H9 (cell line): ENCODE measurements around the gene DTWD1. TPM values are rescaled to one million over a fixed set of nuclear protein-coding genes. Genes with fewer than 3 reads are reported as not detected.
A peak's percentile ranks its signal among the peaks of the same experiment; 100 is the strongest.

ENCODE experiments used
- DNase-seq: peaks from one replicate; pipeline ENCODE4 v3.0.0-alpha.2; 2017
- H2AFZ ChIP-seq: one replicate; pipeline ENCODE4 v1.6.1; 2013; ENCODE audit warnings: mild to moderate bottlenecking, low read length, control low read depth, moderate library complexity
- H2AK5ac ChIP-seq: 2 replicates; pipeline ENCODE4 v1.6.1; 2013; ENCODE audit warnings: low read length, control low read depth, mixed read lengths; ENCODE audit not compliant: insufficient read length
- H2BK120ac ChIP-seq: one replicate; pipeline ENCODE4 v1.6.1; 2013; ENCODE audit warnings: low read depth, mild to moderate bottlenecking, low read length, control low read depth, inconsistent platforms; ENCODE audit not compliant: poor library complexity, severe bottlenecking
- H2BK12ac ChIP-seq: 2 replicates; pipeline ENCODE4 v1.6.1; 2013; ENCODE audit warnings: low read length, control low read depth, mixed read lengths, low read depth; ENCODE audit not compliant: insufficient read length
- H2BK15ac ChIP-seq: 2 replicates; pipeline ENCODE4 v1.6.1; 2013; ENCODE audit warnings: low read depth, low read length, control low read depth
- H2BK20ac ChIP-seq: one replicate; pipeline ENCODE4 v1.6.1; 2013; ENCODE audit warnings: low read depth, mild to moderate bottlenecking, low read length, control low read depth, inconsistent platforms; ENCODE audit not compliant: poor library complexity, severe bottlenecking
- H2BK5ac ChIP-seq: 2 replicates; pipeline ENCODE4 v1.6.1; 2013; ENCODE audit warnings: low read length, control low read depth, mixed read lengths; ENCODE audit not compliant: insufficient read length
- H3K14ac ChIP-seq: 2 replicates; pipeline ENCODE4 v1.6.1; 2013; ENCODE audit warnings: low read length, control low read depth; ENCODE audit not compliant: insufficient read depth
- H3K18ac ChIP-seq: 2 replicates; pipeline ENCODE4 v1.6.1; 2013; ENCODE audit warnings: low read depth, mild to moderate bottlenecking, mixed read lengths, low read length, control low read depth; ENCODE audit not compliant: insufficient read length
- H3K23ac ChIP-seq: 2 replicates; pipeline ENCODE4 v1.6.1; 2013; ENCODE audit warnings: low read length, control low read depth, mixed read lengths, low read depth; ENCODE audit not compliant: insufficient read length
- H3K23me2 ChIP-seq: 2 replicates; pipeline ENCODE4 v1.6.1; 2013; ENCODE audit warnings: low read depth, mild to moderate bottlenecking, mixed read lengths, low read length, control low read depth; ENCODE audit not compliant: insufficient read length, poor library complexity, severe bottlenecking
- H3K27ac ChIP-seq: 2 replicates; pipeline ENCODE4 v1.5.1; 2013; ENCODE audit warnings: low read length, control low read depth, mixed read lengths, low read depth; ENCODE audit not compliant: insufficient read length
- H3K27me3 ChIP-seq: 2 replicates; pipeline ENCODE4 v1.6.1; 2013; ENCODE audit warnings: low read length, control low read depth, inconsistent platforms; ENCODE audit not compliant: insufficient read depth
- H3K4ac ChIP-seq: 2 replicates; pipeline ENCODE4 v1.6.1; 2013; ENCODE audit warnings: low read depth, mild to moderate bottlenecking, control low read depth, inconsistent platforms, low read length, moderate library complexity
- H3K4me1 ChIP-seq: 2 replicates; pipeline ENCODE4 v1.6.1; 2013; ENCODE audit warnings: low read length, control low read depth, inconsistent platforms; ENCODE audit not compliant: insufficient read depth
- H3K4me2 ChIP-seq: 2 replicates; pipeline ENCODE4 v1.6.1; 2013; ENCODE audit warnings: low read length, control low read depth, mixed read lengths; ENCODE audit not compliant: insufficient read length, insufficient read depth
- H3K56ac ChIP-seq: 2 replicates; pipeline ENCODE4 v1.6.1; 2013; ENCODE audit warnings: low read depth, mild to moderate bottlenecking, mixed read lengths, low read length, control low read depth; ENCODE audit not compliant: insufficient read length
- H3K79me1 ChIP-seq: 2 replicates; pipeline ENCODE4 v1.6.1; 2013; ENCODE audit warnings: low read depth, mild to moderate bottlenecking, moderate library complexity, low read length, control low read depth, inconsistent platforms; ENCODE audit not compliant: insufficient read depth, poor library complexity, severe bottlenecking
- H3K79me2 ChIP-seq: 2 replicates; pipeline ENCODE4 v1.6.1; 2013; ENCODE audit warnings: low read length, control low read depth, inconsistent platforms; ENCODE audit not compliant: insufficient read depth
- H3K9ac ChIP-seq: 2 replicates; pipeline ENCODE4 v1.6.1; 2013; ENCODE audit warnings: low read length, control low read depth, mixed read lengths; ENCODE audit not compliant: insufficient read length; ENCODE audit errors: extremely low read depth
- H3K9me3 ChIP-seq: one replicate; pipeline ENCODE4 v1.6.1; 2013; ENCODE audit warnings: low read depth, low read length, inconsistent platforms; ENCODE audit not compliant: control insufficient read depth
- H3T11ph ChIP-seq: one replicate; pipeline ENCODE4 v1.6.1; 2013; ENCODE audit warnings: mild to moderate bottlenecking, low read length, control low read depth, inconsistent platforms
- H4K20me1 ChIP-seq: one replicate; pipeline ENCODE4 v1.6.1; 2013; ENCODE audit not compliant: control insufficient read depth, insufficient read length, insufficient read depth
- H4K5ac ChIP-seq: 2 replicates; pipeline ENCODE4 v1.6.1; 2013; ENCODE audit warnings: low read depth, mild to moderate bottlenecking, mixed read lengths, low read length, control low read depth; ENCODE audit not compliant: insufficient read length
- H4K8ac ChIP-seq: replicated peaks from 2 replicates; pipeline ENCODE4 v1.6.1; 2013; ENCODE audit warnings: low read length, control low read depth, mixed read lengths, low read depth; ENCODE audit not compliant: insufficient read length
- H4K91ac ChIP-seq: 2 replicates; pipeline ENCODE4 v1.6.1; 2013; ENCODE audit warnings: low read depth, mild to moderate bottlenecking, moderate library complexity, mixed read lengths, low read length, control low read depth; ENCODE audit not compliant: insufficient read length
- H3K27ac Mint-ChIP-seq, 3 experiments: 2 replicates in 2 of 3; 3 replicates in 1 of 3; pipeline ENCODE4 v1.8.0; 2020 to 2021; ENCODE audit warnings: mixed read lengths in 3 of 3, mild to moderate bottlenecking in 1 of 3, moderate library complexity in 1 of 3
- H3K27me3 Mint-ChIP-seq: 2 replicates; pipeline ENCODE4 v1.8.0; 2021; ENCODE audit warnings: low read depth, mild to moderate bottlenecking, moderate library complexity, mixed read lengths
- H3K36me3 Mint-ChIP-seq, 3 experiments: 2 replicates in 2 of 3; 3 replicates in 1 of 3; pipeline ENCODE4 v1.8.0; 2020 to 2021; ENCODE audit warnings: low read depth in 3 of 3, mixed read lengths in 3 of 3; ENCODE audit not compliant: insufficient read depth in 1 of 3
- H3K4me1 Mint-ChIP-seq, 2 experiments: 2 replicates each; pipeline ENCODE4 v1.8.0; 2020; ENCODE audit warnings: mixed read lengths in 2 of 2
- H3K4me3 Mint-ChIP-seq, 2 experiments: 2 replicates in 1 of 2; 3 replicates in 1 of 2; pipeline ENCODE4 v1.8.0; 2020 to 2021; ENCODE audit warnings: mild to moderate bottlenecking in 2 of 2, mixed read lengths in 2 of 2, moderate library complexity in 1 of 2
- H3K9me3 Mint-ChIP-seq, 2 experiments: 2 replicates in 1 of 2; 3 replicates in 1 of 2; pipeline ENCODE4 v1.8.0; 2020; ENCODE audit warnings: mild to moderate bottlenecking in 2 of 2, mixed read lengths in 2 of 2, moderate library complexity in 1 of 2
- CTCF ChIP-seq: fragments of 200-600 bp; sonication (generic); conservative IDR thresholded peaks from 3 replicates; pipeline ENCODE4 v1.8.0; 2021; ENCODE audit warnings: antibody characterized with exemption, mild to moderate bottlenecking
- WGBS: extraction: QIAGEN DNeasy Blood & Tissue Kit; methylation state at CpG from one replicate; pipeline ENCODE4 v1.1.7; 2013; ENCODE audit warnings: missing lambda C conversion rate, low lambda C conversion rate, mixed read lengths; ENCODE audit not compliant: insufficient read length; ENCODE audit errors: extremely low coverage; 5-methylcytosine and 5-hydroxymethylcytosine counted together
- total RNA-seq: library from RNA; stranded (reverse); gene quantifications from 2 replicates; pipeline ENCODE4 v1.2.1, GENCODE V29; 2021

Gene DTWD1
- total RNA-seq, 1 experiment from 2014 or later, result 26.7 TPM

- Mint-ChIP-seq H3K9me3 (peaks cover 12 to 15% of the 10 kb centered on the region in 2 experiments), H3K4me3 (peak overlapping the region; percentile 21 to 27; a peak in 2 of 5 replicates), H3K27ac (no peak overlapping the region), H3K36me3 (peaks cover 20 to 25% (median 21%) of the 10 kb centered on the region in 3 experiments), H3K27me3 (no peaks in the 10 kb centered on the region), H3K4me1 (peaks cover 24 to 25% of the 10 kb centered on the region in 2 experiments)
- H3K56ac ChIP-seq, result no peak overlapping the region
- no peak overlapping the region for H2BK20ac ChIP-seq
- H2AK5ac ChIP-seq, result no peak overlapping the region
- H4K20me1 ChIP-seq, result no peaks in the 10 kb centered on the region
- H2AFZ ChIP-seq, result no peak overlapping the region
- H3K27me3 ChIP-seq, result no peaks in the 10 kb centered on the region
- H3K18ac ChIP-seq, result no peak overlapping the region
- H3K79me1 ChIP-seq, result peaks cover 5% of the 10 kb centered on the region
- H3K14ac ChIP-seq, result no peak overlapping the region
- no peak overlapping the region for H3T11ph ChIP-seq
- H3K79me2 ChIP-seq, result peaks cover 3% of the 10 kb centered on the region; the same call in 1 of the 2 replicates
- H3K9ac ChIP-seq, result no peak overlapping the region
- no peak overlapping the region for H2BK5ac ChIP-seq
- H2BK15ac ChIP-seq, result no peak overlapping the region
- no peak overlapping the region for H3K27ac ChIP-seq
- TF ChIP-seq CTCF, result no peak
- no peaks in the 10 kb centered on the region for H3K9me3 ChIP-seq
- no peaks in the 10 kb centered on the region for H3K4me1 ChIP-seq
- no peak overlapping the region for H2BK12ac ChIP-seq
- no peak overlapping the region for H2BK120ac ChIP-seq
- H3K4ac ChIP-seq, result no peak overlapping the region
- no peak overlapping the region for H4K5ac ChIP-seq
- no peak overlapping the region for H4K8ac ChIP-seq
- H3K23ac ChIP-seq, result no peak overlapping the region
- H3K23me2 ChIP-seq, result peaks cover 4% of the 10 kb centered on the region
- no peak overlapping the region for H4K91ac ChIP-seq
- WGBS, result no CpG with 5 or more reads among the region's 3 CpGs
- no peak overlapping the region for H3K4me2 ChIP-seq
- no peak for DNase-seq
Observed at GRCh38 chr15:49619226-49619625, 1.6 kb upstream of the DTWD1 start.
